Glomerular visceral epithelial cell (primary cell): ENCODE measurements around the gene ERRFI1.

Experiments
- DNase-seq: peaks from one replicate; pipeline ENCODE4 v3.0.0-alpha.2; 2016; ENCODE audit errors: extremely low spot score

Gene ERRFI1

DNA sequence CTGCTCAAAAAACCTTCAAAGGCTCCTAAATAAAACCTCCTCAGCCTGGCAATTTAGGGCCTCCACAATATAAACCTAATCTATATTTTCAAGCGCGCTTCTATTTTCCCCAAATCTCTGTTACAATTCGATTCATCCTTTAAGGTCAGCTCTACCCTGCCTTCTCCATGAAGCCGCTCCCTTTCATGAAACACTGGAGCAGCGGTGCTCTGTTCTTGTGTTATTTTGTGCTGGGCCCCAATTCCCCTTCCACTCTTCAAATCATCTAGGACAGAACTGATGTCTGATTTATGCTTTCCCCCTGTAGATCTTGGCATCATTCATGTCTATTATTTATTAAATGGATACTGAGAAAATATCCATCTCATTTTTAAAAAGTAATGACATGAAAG, 6.9 kb downstream of the ERRFI1 start:
- DNase-seq, result no peak

DNA sequence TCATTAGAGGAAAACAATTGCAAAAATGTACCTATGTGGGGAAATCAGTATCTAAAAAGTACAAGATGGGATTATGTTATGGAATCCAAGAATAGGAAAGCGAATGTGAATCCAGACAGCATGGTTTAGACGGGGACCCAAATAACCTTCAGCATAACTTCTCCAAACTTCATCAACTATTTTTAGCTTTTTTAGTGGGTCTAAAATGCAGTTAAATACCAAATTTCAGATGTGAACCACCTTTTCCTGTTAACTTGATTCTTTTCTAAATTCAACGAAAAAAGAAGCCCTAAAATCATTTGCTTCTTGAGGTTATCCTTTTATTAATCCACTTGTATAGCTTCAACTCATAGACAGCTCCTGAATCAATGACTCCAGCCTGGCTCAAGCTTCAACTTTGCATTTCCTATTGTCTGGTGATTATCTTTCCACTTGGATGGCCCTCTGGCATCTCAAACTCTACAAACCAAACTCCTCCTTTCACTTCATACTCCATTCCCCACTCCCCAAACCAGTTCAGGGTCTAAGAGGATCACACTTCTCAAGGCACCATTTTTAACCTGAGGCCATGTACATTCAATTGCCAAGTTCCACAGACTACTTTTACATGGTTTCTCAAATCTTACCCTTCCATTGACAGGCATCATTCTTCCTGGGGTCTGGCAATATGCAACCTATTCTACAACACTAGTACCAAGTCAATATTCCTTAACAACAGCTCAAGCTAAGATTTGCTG, 7.4 kb downstream of the ERRFI1 start:
- DNase-seq, result peak; percentile 50

DNA sequence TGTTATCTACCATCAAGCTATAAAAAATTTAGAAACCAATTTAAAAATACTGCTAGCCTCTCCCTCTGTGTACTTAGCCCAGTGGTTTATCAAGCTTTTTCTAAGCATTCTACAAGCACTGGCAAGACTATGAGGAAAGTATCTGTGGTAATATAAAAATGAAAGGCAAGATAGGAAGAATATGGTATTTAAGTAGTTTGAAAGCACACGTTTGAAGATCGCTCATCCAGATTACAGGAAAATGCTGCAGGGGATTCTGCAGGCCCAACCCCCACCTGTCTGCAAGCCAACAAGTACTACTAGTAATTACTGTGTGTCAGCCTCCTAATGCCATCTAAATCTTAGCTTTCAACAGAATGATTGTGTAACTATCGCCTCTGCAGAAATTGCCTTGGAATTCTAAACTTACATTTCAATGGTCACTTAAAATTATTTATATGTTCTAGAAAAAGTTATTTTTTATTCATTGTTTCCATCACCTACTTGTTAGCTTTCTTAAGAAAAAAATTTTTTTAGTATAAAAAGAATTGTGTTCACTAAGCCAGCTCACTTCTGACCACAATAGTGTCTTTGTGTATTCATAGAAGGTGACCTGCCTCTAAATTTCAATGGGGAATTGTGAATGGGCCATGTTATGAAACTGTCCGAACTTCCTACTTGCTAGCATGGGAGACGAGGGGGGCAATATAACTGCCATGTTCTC, 8.5 kb downstream of the ERRFI1 start:
- no peak for DNase-seq

DNA sequence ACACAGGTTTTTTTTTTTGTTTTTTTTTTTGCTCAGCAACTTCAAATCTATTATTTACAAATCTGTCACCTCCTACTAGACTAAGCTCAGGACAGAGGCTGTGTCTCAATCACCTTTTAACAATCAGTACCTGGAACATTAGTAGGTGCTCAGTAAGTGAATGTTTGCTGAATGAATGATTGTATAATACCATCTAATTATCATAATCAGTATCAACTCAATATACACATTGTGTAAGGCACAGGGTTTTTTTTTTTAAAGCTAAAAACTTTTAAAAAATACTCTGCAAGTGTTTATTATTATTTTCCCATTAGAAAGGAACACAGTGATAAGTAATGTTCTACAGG, 9.2 kb downstream of the ERRFI1 start:
- no peak for DNase-seq

DNA sequence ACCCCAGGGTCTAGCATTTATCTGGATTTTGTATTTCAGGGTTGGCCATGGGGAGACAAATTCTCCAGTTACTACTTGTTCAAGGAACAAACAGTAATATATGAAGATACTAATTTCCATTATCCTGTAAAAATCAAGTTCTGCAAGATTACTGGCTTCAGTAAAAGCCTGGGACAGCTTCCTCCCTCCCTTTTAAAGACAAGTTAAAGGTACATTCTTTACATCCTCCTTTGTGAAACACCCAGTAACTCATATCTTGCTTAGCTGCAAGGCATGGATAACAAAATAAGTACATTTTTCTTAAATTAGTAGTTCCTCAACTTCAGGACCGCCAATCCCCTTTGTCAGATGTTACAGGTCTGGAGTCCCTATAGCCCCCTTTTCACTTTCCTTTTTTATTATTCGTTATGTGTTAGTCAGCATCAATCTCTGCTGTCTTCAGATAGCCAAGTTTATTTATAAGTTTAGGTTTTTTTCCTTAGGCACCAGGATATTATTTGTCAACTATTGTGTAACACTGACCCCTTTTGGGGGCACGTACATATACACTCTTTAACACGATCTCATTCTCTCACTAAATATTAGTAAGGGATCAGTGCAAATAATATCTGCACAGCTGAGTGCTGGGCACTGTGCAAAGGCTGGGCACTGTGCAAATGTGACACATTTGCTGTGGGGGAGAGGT, 9.8 kb downstream of the ERRFI1 start:
- no peak for DNase-seq

DNA sequence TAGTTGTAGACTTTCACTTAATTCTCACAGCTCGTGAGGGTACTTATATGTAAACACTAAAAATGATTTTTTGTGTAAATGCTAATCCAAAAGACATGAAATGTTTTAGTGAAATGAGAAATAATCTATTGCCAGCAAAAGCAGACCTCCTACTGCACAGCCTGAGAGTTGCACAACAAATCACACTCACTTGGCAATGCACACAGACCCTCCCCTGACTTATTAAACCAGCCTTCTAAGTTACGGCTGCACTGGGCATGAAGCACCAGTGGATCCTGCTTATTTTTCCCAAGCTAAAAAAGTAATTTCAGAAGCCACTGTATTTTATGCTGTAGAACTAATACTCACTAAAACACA, 10.3 kb downstream of the ERRFI1 start:
- DNase-seq, result no peak

DNA sequence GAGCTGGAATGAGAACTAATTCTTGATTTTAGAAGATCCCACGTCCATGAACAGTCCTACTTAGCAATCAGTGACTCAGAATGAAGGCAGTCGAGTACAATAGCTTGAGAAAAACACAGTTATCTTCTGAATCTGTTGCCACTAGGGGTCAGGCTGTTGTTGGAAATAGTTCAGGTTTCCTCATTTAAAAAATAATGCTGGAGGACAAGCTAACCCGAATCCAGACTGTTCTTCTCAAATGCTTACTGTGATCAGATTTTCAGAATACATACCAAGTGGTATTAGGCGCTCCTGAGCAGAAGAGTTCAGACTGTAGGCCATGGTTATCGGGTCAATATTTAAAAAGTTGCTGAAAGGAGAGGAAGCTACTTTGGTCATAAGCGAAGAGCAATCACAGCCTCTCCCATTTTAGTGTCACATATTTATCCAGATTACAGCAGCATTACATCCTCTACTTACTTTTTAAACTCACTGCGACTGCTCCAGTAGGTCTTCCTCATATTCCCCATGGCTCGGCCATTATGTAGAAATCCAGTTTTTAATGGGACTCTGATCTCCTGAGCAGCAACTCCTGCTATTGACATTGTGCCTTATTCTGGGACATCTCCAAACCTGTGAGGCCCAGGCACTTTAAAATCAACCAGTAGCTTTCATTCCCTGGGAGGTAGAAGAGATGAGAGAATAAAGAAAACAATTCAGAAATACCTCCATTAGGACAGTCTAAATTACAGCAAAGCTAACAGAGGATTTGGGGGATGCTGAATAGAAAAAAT, 10.9 kb downstream of the ERRFI1 start:
- peak; percentile 74 for DNase-seq

DNA sequence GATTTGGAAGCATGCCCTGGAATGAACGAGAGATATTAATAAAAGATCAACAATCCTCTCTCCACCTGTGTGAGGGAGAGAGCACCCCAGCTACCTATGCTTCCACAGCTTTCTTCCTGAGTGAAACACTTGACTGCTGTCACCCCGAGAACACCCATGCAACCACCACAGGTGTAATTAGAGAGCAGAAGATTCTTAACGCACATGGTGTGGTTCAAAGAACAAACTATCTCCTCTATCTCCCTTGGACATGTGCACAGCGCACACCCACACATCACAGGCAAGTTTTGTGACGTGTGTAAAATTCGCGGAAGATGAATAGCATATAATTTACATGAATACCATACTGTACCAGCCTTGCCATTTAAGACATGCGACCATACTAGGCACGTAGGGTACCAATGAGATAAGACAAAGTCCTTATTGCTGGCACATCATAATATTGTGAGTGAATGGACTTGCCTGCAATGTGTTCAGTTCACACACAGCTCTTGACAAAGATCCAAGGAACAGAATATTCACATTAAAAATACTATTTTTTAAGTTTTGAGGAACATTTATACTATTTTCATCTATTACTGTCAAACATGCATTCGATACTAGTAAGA, 11.6 kb downstream of the ERRFI1 start:
- no peak for DNase-seq

DNA sequence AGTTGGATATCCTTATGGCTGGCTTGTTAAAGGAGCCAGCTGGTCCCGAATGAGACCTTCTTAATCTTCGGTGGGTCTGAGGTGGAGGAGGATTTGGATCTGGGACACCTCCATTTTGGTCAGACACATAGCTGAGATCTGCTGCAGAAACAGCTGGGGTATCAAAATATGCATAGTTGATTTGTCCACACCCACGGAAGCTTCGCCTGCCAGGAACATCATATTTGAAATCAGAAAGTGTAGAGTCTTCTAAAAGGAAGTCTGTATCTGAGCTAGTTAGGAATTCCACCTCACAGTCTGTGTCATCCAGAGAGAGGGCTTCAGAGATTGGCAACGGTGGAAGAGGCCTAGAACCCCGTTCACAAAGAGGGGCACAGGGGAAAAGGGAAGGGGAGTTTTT, 12.3 kb downstream of the ERRFI1 start:
- no peak for DNase-seq

DNA sequence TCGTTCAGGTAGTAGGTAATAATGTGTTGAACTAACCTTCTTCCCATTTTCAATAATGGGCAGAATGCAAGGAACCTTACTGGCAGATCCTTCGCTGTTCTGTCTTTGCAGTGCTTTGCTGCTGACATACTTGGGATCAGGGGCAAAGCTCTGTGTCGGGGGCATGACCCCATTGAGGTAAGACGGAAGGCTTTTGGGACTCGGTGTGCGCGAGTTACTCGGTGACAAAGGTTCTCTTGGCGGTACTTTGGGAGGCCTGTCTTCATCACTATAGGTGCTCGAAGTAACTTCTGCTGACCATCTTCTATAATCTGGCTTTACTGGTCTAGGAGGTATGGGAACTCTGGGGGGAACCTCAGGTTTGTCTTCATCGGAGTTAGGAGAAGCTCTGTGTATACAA, 12.7 kb downstream of the ERRFI1 start:
- no peak for DNase-seq

DNA sequence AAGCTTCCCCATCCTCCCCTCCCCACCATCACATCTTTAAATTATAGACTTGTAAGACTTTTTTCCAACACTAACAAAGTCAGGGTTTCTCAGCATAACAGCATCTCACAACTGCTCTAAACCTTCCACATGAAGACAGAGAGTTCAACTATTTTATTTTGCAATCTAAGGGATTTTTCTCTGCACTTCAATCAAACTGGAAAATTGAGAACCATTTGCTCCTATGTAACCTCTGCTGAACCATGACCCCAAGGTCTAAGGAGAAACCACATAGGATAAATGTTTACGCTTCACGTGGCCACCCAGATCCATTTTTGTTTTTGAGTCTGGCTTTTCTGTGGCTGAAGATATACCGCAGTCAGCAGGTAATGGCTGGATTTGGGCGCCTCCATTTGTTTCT, 13.2 kb downstream of the ERRFI1 start:
- DNase-seq, result no peak

DNA sequence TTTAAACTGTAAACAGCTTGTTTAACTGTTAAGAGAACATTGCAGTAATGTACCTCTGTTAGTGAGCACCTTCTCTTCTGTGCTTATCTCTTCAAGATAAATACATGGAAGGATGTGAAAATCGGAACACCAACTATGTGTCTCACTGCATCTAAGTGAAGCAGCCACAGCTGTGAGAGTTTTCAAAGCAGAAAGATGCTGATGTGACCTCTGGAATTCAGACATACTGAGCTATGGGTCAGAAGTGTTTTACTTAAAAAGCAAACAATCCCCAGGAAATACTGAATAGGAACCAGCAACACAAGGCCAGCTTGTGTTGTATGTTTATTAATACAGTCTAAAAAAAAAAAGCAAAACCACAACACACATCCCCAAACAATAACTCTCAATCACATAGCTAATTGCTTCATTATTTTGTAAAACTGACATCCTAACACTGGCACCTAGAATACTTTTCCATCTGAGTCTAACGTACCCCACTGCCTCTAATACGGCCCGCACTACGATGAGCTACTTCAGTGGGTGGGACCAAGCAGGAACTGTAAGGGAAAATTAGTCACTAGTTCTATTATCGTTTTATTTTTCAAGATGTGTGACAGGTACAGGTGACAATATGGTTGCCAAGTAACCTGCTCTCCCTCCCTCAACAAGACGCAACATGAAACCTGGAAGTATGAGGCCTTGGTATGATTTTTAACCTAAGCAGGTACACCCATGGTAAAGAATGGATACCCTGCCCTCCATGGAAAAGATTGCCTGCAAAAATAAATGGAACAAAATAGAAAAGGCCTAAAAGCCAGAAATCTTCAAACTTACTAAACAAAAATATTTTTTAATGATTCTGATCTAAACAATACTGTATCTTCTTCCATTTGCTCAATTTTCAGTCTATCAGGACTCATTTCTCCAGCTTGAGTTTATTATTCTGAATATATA, 13.9 kb downstream of the ERRFI1 start:
- no peak for DNase-seq

DNA sequence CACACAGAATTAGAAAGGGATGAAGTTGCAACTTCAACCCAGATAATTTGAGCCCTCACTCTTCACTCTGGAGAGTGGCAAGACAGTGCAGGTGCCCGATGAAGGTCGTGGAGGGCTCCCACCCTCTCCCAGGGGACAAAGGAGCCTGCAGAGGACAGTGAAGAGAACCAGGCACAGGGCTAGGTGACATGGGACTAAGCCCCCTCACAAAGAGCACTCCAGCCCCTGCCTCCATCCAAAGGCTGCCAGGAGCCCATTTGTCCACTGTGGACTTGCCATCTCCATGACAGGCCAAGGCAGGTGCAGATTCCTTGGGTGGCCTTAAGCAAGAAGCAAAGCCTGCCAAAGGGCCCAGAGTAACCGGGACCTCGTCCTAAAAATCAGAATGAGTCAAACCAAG, 15.1 kb downstream of the ERRFI1 start:
- no peak for DNase-seq

DNA sequence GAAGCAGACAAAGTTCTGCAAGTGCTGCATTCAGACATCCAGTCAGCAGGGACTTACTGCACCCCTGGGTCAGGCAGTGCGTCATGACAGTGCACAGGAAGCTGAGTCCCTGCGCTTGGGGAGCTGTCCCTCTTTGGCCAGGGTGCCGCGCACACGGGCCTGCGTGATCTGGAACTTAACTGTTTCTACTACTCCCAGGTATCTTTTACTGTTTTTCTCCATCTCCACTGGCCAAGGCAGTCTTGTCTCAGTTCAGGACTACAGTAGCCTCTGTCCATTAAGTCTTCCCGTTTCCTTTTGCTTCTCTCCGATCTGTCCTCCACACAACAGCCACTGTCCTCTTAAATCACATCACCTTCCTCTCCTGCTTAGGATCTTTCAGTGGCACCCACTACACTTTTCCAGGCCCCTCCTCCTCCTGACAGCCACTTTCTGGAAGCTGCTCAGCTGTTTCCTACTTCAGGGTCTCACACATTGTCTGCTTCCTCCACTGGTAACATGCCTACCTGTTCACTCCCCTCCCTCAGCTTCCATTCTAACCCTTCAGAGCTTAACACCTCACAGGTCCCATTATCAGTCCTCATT, 15.9 kb downstream of the ERRFI1 start:
- DNase-seq, result no peak

DNA sequence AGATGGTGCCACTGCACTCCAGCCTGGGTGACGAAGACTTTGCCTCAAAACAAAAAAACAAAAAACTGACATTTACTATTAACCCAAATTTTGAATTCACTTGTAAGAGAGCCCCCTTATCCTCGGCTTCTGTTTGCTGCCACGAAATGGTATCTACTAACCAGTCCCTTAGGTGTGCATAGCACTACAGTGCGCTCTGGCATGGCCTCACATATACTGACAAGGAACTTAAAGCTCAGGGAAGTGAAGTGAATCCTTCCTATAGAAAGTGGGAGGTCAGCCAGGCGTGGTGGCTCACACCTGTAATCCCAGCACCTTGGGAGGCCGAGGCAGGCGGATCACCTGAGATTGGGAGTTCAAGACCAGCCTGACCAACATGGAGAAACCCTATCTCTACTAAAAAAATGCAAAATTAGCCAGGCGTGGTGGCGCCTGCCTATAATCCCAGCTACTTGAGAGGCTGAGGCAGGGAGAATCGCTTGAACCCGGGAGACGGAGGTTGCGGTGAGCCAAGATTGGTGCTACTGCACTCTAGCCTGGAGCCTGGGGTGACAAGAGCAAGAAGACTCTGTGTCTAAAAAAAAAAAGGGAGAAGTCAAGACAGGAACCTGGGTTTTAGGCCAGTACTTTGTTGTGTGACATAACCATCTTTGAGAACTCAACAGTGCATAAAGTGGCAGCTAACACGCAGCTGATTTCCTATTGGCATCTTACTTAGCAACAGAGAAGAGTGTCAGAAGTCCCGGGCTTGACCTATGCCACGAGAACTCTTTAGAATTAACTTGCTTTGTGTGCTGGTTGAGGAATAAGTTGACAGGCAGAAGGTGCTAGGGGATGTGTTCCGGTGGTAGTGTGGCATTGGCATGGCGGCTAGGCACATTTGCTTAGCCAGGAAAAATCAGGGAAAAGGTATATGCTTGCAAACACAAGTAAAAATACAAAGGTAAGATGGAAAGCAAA, 16.8 kb downstream of the ERRFI1 start:
- no peak for DNase-seq

DNA sequence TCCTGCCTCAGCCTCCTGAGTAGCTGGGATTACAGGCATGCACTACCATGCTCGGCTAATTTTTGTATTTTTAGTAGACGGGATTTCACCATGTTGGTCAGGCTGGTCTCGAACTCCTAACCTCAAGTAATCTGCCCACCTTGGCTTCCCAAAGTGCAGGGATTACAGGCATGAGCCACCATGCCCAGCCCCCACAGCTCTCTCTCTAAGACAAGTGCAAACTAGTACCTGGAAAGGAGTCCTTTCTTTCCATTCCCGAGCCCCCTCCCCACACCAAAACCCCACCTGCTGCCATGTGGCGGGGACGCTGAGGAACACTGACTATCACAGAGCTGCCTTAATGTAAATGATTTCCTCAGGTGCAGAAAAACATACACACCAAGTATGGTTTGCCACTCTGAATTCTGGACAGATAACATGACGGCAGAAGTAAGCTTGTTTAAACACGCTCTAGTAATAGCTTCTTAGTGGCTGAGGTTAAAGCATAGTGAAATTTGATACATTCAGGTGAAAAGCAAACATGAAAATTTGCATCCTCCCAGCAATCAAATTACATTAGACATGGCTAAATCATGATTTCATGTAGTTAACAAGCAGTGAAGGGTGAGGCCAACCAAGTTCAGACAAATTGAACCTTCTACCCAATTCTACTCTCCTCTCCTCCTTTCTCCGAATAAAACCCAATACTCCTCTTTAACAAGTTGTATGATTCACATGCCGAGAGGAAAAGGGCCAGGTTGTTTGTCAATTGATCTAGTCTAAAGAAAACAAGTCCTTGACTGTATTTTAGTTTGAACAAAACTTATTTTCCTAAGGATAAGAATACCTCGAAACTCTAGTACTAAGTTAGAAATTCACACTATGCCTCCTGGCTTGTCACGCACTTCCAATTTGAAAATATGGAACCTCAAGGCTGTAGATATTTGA, 19.8 kb downstream of the ERRFI1 start:
- DNase-seq, result no peak

DNA sequence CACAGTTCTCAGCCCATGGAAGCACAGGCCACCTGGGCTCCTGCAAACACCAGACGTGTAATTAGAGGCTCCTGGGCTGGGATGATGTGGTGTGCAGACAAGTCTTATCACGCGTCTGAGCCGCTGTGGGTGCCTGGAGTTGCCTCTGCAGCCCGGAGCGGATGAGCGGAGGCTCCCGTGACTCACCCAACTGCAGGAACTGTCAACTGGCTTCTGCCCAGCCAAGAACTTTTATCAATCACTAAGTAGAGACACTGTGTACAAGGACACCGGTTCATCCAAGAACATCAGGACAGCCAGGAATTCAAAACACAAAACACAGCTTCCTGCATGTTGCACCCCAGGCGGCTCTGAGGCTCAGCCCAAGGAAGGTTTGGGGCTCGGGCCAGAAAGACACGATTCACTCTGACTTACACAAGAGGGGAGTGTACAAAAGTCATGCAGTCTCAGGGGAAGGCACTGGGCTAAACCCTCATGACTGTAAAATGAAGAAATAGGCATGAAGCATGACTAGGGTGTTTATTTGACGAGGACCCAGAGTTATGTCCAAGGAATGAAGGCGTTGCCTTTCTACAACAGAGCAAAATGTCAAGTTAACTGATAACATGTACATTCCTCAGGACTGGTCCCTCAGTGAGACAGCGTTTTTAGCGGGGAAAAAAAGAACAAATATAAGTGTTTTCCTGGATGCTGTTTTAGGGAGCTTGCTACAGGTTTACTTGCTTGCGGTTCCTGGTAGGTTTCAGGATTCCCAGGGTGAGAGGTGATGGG, 21.1 kb downstream of the ERRFI1 start:
- DNase-seq, result peak; percentile 82
